Uterus (tissue), 4 donors: ENCODE data around the gene ADCY7. TPM values are rescaled to one million over a fixed set of nuclear protein-coding genes. Genes with fewer than 3 reads are reported as not detected.

Experiments used
- DNase-seq, 2 donors: peaks; one replicate each; pipeline ENCODE4 v3.0.0-alpha.2; 2019 to 2020
- H3K27ac ChIP-seq, 2 donors: fragments of 200-600 bp; sonication (generic); 1 replicate in 1 of 2; 2 replicates in 1 of 2; pipeline ENCODE4 v1.5.1; 2016 to 2018
- H3K27me3 ChIP-seq, 2 donors: fragments of 200-600 bp; sonication (generic); one replicate each; pipeline ENCODE4 v1.5.1; 2018 to 2019; ENCODE audit warnings: control low read depth in 1 of 2
- H3K36me3 ChIP-seq, 2 donors: fragments of 200-600 bp; sonication (generic); one replicate each; pipeline ENCODE4 v1.5.1; 2019; ENCODE audit warnings: control low read depth in 1 of 2
- H3K4me1 ChIP-seq, 2 donors: fragments of 200-600 bp; sonication (generic); one replicate each; pipeline ENCODE4 v1.5.1; 2018 to 2019; ENCODE audit warnings: control low read depth in 1 of 2
- H3K4me3 ChIP-seq, 2 donors: fragments of 200-600 bp; sonication (generic); 1 replicate in 1 of 2; 2 replicates in 1 of 2; pipeline ENCODE4 v1.5.1; 2018 to 2019; ENCODE audit warnings: mild to moderate bottlenecking in 1 of 2
- H3K9me3 ChIP-seq, 2 donors: fragments of 200-600 bp; sonication (generic); one replicate each; pipeline ENCODE4 v1.5.1; 2019; ENCODE audit warnings: control low read depth in 1 of 2
- POLR2A ChIP-seq, 2 donors: fragments of 450-650 bp; IDR thresholded peaks; one replicate each; pipeline ENCODE4 v1.6.1; 2016; ENCODE audit warnings: antibody characterized with exemption in 2 of 2, mild to moderate bottlenecking in 1 of 2, moderate library complexity in 1 of 2
- intact Hi-C: fragments of 100-400 bp; cut with DNase I; formaldehyde crosslinking; loops from one replicate; pipeline ENCODE4 v1.15.1; 2023; ENCODE audit warnings: low total_unique reads
- total RNA-seq, 4 donors: library from RNA; depleted of rRNA in 3 of 4; stranded (reverse); fragments of >200 nt in 3 of 4; gene quantifications; one replicate each; pipeline versions ENCODE4 v1.1.0 to v1.2.4, GENCODE V29; 2014 to 2023
- TF ChIP-seq, protein P1 (sequence below), 4 experiments: fragments of 200-600 bp in 2 of 4; fragments of 450-650 bp in 2 of 4; sonication (generic) in 2 of 4; IDR thresholded peaks; one replicate each; pipeline ENCODE4 v1.5.1; 2016 to 2019; ENCODE audit warnings: antibody characterized with exemption in 4 of 4, mild to moderate bottlenecking in 2 of 4, moderate library complexity in 1 of 4
- donor health status: DM: yes; HTN: yes; CAD: no.

The ADCY7 gene
- total RNA-seq, 4 donors from 2014 or later, result 3.3 to 25.9 (median 6.6) TPM

DNA sequence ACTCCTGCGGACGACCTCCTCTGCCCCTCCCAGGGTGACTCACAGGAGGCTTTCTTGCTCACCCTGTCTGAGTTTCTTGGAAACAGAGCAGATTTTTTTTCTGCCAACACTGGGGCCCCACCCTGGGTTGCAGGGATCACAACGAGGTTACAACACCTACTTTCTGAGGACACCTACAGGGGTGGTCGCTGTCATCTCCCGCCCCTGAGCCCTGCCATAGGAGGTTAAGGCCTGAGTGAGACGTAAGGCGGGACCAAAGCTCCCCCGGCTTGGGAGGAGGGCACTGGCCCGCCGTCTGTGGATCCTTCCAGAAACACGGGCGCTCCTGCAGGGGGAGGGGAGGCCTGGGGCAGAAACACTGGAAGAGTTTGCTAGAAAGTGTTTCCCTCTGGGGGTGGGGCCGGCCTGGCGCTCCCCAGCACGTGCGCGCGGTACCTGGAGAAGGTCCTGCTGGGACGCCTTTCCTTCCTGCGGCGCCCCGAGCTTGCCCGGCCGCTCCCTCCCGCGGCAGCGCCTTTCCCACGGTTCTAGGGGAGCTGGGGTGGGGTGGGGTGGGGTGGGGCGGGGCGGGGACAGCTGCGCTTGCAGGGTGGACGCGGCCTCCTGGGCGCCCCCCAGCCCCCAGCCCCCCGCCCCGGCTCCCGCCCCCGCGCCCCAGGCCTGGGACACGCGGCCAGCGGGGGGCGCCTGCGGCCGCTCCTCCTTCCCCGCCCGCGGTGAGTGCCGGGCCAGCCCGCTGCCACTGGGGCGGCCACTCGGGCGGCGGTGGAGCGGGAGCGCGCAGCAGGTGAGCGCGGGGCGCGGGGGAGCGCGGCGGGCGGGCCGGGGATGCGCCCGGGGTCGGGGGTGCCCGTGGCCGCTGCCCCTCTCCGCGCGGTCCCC is 20.7 kb upstream of the ADCY7 start:
- no peaks in the 10 kb centered on the region for H3K27me3 ChIP-seq
- TF ChIP-seq POLR2A (IDR thresholded peaks at IDR 0.05), result no peak
- TF ChIP-seq, protein P1, sequence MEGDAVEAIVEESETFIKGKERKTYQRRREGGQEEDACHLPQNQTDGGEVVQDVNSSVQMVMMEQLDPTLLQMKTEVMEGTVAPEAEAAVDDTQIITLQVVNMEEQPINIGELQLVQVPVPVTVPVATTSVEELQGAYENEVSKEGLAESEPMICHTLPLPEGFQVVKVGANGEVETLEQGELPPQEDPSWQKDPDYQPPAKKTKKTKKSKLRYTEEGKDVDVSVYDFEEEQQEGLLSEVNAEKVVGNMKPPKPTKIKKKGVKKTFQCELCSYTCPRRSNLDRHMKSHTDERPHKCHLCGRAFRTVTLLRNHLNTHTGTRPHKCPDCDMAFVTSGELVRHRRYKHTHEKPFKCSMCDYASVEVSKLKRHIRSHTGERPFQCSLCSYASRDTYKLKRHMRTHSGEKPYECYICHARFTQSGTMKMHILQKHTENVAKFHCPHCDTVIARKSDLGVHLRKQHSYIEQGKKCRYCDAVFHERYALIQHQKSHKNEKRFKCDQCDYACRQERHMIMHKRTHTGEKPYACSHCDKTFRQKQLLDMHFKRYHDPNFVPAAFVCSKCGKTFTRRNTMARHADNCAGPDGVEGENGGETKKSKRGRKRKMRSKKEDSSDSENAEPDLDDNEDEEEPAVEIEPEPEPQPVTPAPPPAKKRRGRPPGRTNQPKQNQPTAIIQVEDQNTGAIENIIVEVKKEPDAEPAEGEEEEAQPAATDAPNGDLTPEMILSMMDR (IDR thresholded peaks at IDR 0.05), result peak in 3 of 4 experiments; percentile 26 to 44 (median 33)
- DNase-seq, result no peak
- no peaks in the 10 kb centered on the region for H3K9me3 ChIP-seq
- H3K27ac ChIP-seq, result no peak overlapping the region
- intact Hi-C loops, result no loop called here
- no peaks in the 10 kb centered on the region for H3K36me3 ChIP-seq
- H3K4me3 ChIP-seq, result peak overlapping the region; percentile 38 to 46
- H3K4me1 ChIP-seq, result peaks cover 0 to 5% of the 10 kb centered on the region in 2 donors

DNA sequence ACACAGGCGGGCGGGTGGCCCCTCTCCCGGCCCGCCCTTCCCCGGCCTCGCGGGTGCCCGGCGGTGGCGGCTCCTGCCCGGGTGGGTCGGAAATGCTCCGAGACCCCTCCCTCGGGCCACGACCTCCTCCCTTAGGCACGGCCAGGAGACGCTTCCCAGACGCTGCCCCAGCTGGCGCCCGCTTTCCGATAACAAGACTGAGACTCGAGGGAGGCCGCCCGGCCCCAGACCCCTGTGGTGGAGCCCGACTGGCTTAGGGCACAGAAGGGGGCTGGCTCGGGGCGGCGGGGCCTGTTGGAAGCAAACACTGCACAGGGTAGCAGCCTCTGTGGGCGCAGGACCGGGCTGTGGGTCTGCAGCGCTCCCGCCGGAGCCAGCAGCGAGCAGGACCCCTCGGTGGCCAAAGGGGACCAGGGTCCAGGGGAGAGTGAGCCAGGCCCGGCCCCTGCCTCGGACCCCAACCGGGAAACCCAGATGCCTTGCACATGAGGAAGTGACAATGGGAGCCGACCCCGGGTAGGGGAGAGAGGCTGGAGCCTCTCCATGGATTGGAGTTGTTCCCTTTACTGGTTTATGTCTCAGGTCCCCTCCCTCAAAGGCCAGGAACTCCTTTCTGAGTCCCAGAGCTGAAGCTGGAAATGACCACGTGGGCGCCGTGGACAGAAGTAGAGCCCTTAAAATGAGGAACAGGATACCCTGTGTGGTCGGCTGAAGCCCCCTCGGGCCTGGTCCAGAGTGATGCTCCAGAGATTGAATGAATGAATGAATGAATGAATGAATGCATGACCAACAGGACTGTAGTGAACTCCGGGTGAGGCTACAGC is 19.8 kb upstream of the ADCY7 start:
- H3K4me1 ChIP-seq, result peaks cover 0 to 5% of the 10 kb centered on the region in 2 donors
- peak overlapping the region; percentile 38 to 46 for H3K4me3 ChIP-seq
- TF ChIP-seq POLR2A (IDR thresholded peaks at IDR 0.05), result no peak
- TF ChIP-seq, protein P1 (IDR thresholded peaks at IDR 0.05), result no peak
- H3K27ac ChIP-seq, result no peak overlapping the region
- intact Hi-C loops, result no loop called here
- H3K9me3 ChIP-seq, result no peaks in the 10 kb centered on the region
- no peak for DNase-seq
- H3K27me3 ChIP-seq, result no peaks in the 10 kb centered on the region
- H3K36me3 ChIP-seq, result no peaks in the 10 kb centered on the region

DNA sequence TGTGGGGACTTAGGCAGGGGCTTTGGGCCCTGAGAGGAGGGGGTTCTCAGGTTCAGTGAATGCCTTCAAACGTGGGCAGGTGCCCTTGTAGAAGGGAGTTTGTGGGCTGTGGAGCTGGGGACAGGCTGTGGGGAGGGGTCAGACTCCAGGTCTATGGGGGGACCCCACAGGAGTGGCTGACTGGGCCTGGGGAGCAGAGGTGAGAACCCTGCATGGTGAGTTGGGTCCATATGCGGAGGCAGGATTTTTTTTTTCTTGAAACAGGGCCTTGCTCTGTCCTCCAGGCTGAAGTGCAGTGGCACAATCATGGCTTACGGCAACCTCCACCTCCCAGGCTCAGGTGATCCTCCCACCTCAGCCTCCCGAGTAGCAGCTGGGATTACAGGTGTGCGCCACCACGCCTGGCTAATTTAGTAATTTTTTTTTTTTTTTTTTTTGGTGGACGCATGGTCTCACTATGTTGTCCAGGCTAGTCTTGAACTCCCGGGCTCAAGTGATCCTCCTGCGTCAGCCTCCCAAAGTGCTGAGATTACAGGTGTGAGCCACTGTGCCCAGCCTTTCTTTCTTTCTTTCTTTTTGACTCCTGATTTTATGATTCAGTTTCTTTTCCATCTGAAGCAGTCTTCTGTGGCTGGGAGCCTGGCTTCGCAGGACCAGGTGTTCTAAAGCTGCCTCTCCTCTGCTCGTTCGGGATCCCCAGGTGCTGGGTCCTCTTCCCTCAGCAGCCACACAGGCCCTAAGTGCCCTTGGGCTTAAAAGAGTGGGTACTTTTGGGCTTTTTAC is 19.0 kb upstream of the ADCY7 start:
- TF ChIP-seq, protein P1 (IDR thresholded peaks at IDR 0.05), result no peak
- TF ChIP-seq POLR2A (IDR thresholded peaks at IDR 0.05), result no peak
- peaks cover 0 to 5% of the 10 kb centered on the region in 2 donors for H3K4me1 ChIP-seq
- H3K36me3 ChIP-seq, result no peaks in the 10 kb centered on the region
- intact Hi-C loops, result no loop called here
- no peaks in the 10 kb centered on the region for H3K27me3 ChIP-seq
- no peak overlapping the region for H3K4me3 ChIP-seq
- no peak overlapping the region for H3K27ac ChIP-seq
- H3K9me3 ChIP-seq, result no peaks in the 10 kb centered on the region
- DNase-seq, result no peak

DNA sequence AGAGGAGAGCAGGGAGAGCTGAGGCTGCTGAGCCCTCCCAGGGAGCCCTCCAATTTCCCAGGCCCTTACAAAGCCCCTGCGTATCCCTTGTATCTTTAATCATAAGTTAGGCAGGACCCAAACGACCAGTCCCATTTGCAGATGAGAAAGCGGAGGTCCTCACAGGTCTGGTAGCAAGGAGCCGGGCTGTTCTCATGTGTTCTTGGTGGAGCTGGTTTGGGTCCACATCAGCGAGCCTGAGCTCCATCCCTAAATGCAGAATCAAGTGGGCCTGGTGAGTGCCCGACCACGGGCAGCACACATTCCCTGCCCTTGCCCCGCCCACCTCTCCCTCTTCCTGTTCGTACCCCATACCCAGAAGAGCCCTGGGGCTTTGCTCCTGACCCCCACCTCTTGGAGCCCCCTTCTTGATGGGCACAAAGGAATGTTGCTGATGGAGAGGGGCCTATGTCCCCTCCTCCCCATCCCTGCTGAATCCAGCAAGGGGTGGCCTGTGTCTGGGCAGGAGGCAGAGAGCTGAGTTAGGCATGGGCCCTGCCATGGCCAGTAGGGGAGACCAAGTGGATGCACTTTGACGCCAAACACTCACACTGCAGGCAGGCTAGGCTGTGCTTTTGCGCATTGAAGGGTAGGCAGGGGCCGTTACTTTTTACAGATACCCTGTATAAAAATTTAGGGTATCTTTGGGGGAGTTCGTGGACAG is 18.3 kb upstream of the ADCY7 start:
- H3K27ac ChIP-seq, result no peak overlapping the region

More for the DNA sequence above, 18.3 kb upstream of the ADCY7 start:
- Histone ChIP-seq H3K27me3 (no peaks in the 10 kb centered on the region), H3K36me3 (no peaks in the 10 kb centered on the region), H3K4me3 (no peak overlapping the region), H3K4me1 (peaks cover 0 to 5% of the 10 kb centered on the region in 2 donors), H3K9me3 (no peaks in the 10 kb centered on the region)
- intact Hi-C loops, result no loop called here
- DNase-seq, result no peak
- TF ChIP-seq POLR2A (IDR thresholded peaks at IDR 0.05), result no peak
- TF ChIP-seq, protein P1 (IDR thresholded peaks at IDR 0.05), result no peak
